Measurements from ENCODE around the gene TMEM120A.

TMEM120A gene

GRCh38 chr7:75948179-75948578 lies 46.2 kb downstream of the TMEM120A start:
- TF ChIP-seq CTCF (conservative IDR thresholded peaks at IDR 0.05; ENCODE audit: low read length) (no peak), EZH2phosphoT487 (IDR thresholded peaks at IDR 0.05; ENCODE audit: borderline replicate concordance) (no peak)
- Histone ChIP-seq H4K20me1 (ENCODE audit: insufficient read depth, low read length, poor library complexity, severe bottlenecking) (no peaks in the 10 kb centered on the region), H3K4me1 (ENCODE audit: insufficient read depth, low read length, poor library complexity, severe bottlenecking) (no peaks in the 10 kb centered on the region)

GRCh38 chr7:75946207-75946855 lies 48.1 kb downstream of the TMEM120A start:
- no peaks in the 10 kb centered on the region for H3K4me1 ChIP-seq (ENCODE audit: insufficient read depth, low read length, poor library complexity, severe bottlenecking)
- H3K9me3 ChIP-seq (ENCODE audit: insufficient read depth, low read depth, low read length), result no peaks in the 10 kb centered on the region
- H3K4me3 ChIP-seq (ENCODE audit: low read length, poor library complexity, severe bottlenecking), result no peak overlapping the region
- no peak overlapping the region for H3K4me2 ChIP-seq (ENCODE audit: low read depth, low read length, poor library complexity, severe bottlenecking)
- no peak overlapping the region for H2AFZ ChIP-seq (ENCODE audit: low read length)
- no peaks in the 10 kb centered on the region for H3K9me2 ChIP-seq (replicated peaks; ENCODE audit: low read depth, low read length)
- no peaks in the 10 kb centered on the region for H3K79me2 ChIP-seq (ENCODE audit: insufficient read depth, low read length)
- no peak overlapping the region for H3K9ac ChIP-seq (ENCODE audit: low read depth, low read length, poor library complexity, severe bottlenecking)
- TF ChIP-seq CTCF (conservative IDR thresholded peaks at IDR 0.05; ENCODE audit: low read length) (no peak), EZH2phosphoT487 (IDR thresholded peaks at IDR 0.05; ENCODE audit: borderline replicate concordance) (no peak)
- no peaks in the 10 kb centered on the region for H3F3A ChIP-seq (ENCODE audit: low read depth)
- no peaks in the 10 kb centered on the region for H3K27me3 ChIP-seq (ENCODE audit: insufficient read depth, low read length, poor library complexity, severe bottlenecking)
- H3K36me3 ChIP-seq (ENCODE audit: insufficient read depth, low read length), result no peaks in the 10 kb centered on the region
- no peaks in the 10 kb centered on the region for H4K20me1 ChIP-seq (ENCODE audit: insufficient read depth, low read length, poor library complexity, severe bottlenecking)

More at GRCh38 chr7:75948179-75948578, 46.2 kb downstream of the TMEM120A start:
- H3K9me2 ChIP-seq (replicated peaks; ENCODE audit: low read depth, low read length), result no peaks in the 10 kb centered on the region
- H3K9me3 ChIP-seq (ENCODE audit: insufficient read depth, low read depth, low read length), result no peaks in the 10 kb centered on the region
- no peak overlapping the region for H3K4me2 ChIP-seq (ENCODE audit: low read depth, low read length, poor library complexity, severe bottlenecking)
- H3K4me3 ChIP-seq (ENCODE audit: low read length, poor library complexity, severe bottlenecking), result no peak overlapping the region
- no peak overlapping the region for H3K9ac ChIP-seq (ENCODE audit: low read depth, low read length, poor library complexity, severe bottlenecking)
- H3K27me3 ChIP-seq (ENCODE audit: insufficient read depth, low read length, poor library complexity, severe bottlenecking), result no peaks in the 10 kb centered on the region
- H3F3A ChIP-seq (ENCODE audit: low read depth), result no peaks in the 10 kb centered on the region
- no peaks in the 10 kb centered on the region for H3K36me3 ChIP-seq (ENCODE audit: insufficient read depth, low read length)
- H2AFZ ChIP-seq (ENCODE audit: low read length), result no peak overlapping the region
- H3K79me2 ChIP-seq (ENCODE audit: insufficient read depth, low read length), result no peaks in the 10 kb centered on the region

GRCh38 chr7:75945297-75946168 lies 48.9 kb downstream of the TMEM120A start:
- H3K4me1 ChIP-seq (ENCODE audit: insufficient read depth, low read length, poor library complexity, severe bottlenecking), result no peaks in the 10 kb centered on the region
- no peak overlapping the region for H2AFZ ChIP-seq (ENCODE audit: low read length)
- no peaks in the 10 kb centered on the region for H3K9me2 ChIP-seq (replicated peaks; ENCODE audit: low read depth, low read length)
- H3K4me3 ChIP-seq (ENCODE audit: low read length, poor library complexity, severe bottlenecking), result no peak overlapping the region
- no peaks in the 10 kb centered on the region for H3K79me2 ChIP-seq (ENCODE audit: insufficient read depth, low read length)
- no peaks in the 10 kb centered on the region for H4K20me1 ChIP-seq (ENCODE audit: insufficient read depth, low read length, poor library complexity, severe bottlenecking)
- no peaks in the 10 kb centered on the region for H3F3A ChIP-seq (ENCODE audit: low read depth)
- TF ChIP-seq EZH2phosphoT487 (IDR thresholded peaks at IDR 0.05; ENCODE audit: borderline replicate concordance), result no peak
- TF ChIP-seq CTCF (conservative IDR thresholded peaks at IDR 0.05; ENCODE audit: low read length), result no peak
- no peak overlapping the region for H3K4me2 ChIP-seq (ENCODE audit: low read depth, low read length, poor library complexity, severe bottlenecking)
- no peaks in the 10 kb centered on the region for H3K36me3 ChIP-seq (ENCODE audit: insufficient read depth, low read length)
- H3K9me3 ChIP-seq (ENCODE audit: insufficient read depth, low read depth, low read length), result no peaks in the 10 kb centered on the region
- H3K27me3 ChIP-seq (ENCODE audit: insufficient read depth, low read length, poor library complexity, severe bottlenecking), result no peaks in the 10 kb centered on the region
- no peak overlapping the region for H3K9ac ChIP-seq (ENCODE audit: low read depth, low read length, poor library complexity, severe bottlenecking)

All from Loucy (cell line).